Activated naive CD8-positive, alpha-beta T cell treated with anti-CD3 and anti-CD28 coated beads for 36 hours (primary cell): ENCODE results near the gene DPH5. TPM values are rescaled to one million over a fixed set of nuclear protein-coding genes. Genes with fewer than 3 reads are reported as not detected.
"Not testable (repeated sequence)": the region's sequence is repeated elsewhere in the genome, so short reads cannot be mapped to it uniquely, and the experiment has no call there.

Source experiments
- DNase-seq: peaks from one replicate; pipeline ENCODE4 v3.0.0; 2021
- H3K27ac Mint-ChIP-seq: one replicate; pipeline ENCODE4 v1.8.0; 2022; ENCODE audit warnings: mild to moderate bottlenecking, moderate library complexity, mixed read lengths
- H3K27me3 Mint-ChIP-seq: one replicate; pipeline ENCODE4 v1.8.0; 2022; ENCODE audit warnings: mild to moderate bottlenecking, mixed read lengths
- H3K36me3 Mint-ChIP-seq: one replicate; pipeline ENCODE4 v1.8.0; 2021; ENCODE audit warnings: mild to moderate bottlenecking, mixed read lengths
- H3K4me1 Mint-ChIP-seq: one replicate; pipeline ENCODE4 v1.8.0; 2021; ENCODE audit warnings: mixed read lengths
- H3K4me3 Mint-ChIP-seq: one replicate; pipeline ENCODE4 v1.8.0; 2022; ENCODE audit warnings: mild to moderate bottlenecking, moderate library complexity, mixed read lengths
- H3K9me3 Mint-ChIP-seq: one replicate; pipeline ENCODE4 v1.8.0; 2022; ENCODE audit warnings: mixed read lengths
- total RNA-seq, 2 experiments: library from RNA; stranded (reverse); gene quantifications; one replicate each; pipeline ENCODE4 v1.2.3, GENCODE V29; 2021

The DPH5 gene
- total RNA-seq, 2 experiments from 2014 or later, result 65.0 to 70.8 TPM

DNA sequence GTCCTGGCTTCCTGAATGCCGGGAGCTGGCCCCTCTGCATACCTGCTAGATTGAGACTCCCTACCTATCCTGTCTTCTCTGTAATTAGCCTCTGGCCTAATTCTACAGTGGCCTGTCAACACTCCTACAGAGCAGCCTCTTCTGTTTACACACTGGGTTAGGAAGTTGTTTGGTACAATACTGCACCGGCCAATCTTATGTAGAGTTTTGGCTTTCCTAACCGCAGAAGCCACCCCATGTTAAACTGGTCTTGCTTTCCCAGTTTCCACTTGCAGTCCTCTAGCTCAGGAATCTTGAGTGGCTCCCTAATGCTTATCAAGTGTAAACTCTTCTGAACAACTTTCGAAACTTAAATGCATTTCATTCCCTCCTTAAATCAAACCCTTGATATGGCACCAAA lies 42.8 kb downstream of the DPH5 start:
- Mint-ChIP-seq H3K27ac (no peak overlapping the region), H3K36me3 (peaks cover 71% of the 10 kb centered on the region), H3K9me3 (peaks cover 3% of the 10 kb centered on the region), H3K4me1 (peaks cover 10% of the 10 kb centered on the region), H3K27me3 (no peaks in the 10 kb centered on the region), H3K4me3 (no peak overlapping the region)
- DNase-seq, result no peak

DNA sequence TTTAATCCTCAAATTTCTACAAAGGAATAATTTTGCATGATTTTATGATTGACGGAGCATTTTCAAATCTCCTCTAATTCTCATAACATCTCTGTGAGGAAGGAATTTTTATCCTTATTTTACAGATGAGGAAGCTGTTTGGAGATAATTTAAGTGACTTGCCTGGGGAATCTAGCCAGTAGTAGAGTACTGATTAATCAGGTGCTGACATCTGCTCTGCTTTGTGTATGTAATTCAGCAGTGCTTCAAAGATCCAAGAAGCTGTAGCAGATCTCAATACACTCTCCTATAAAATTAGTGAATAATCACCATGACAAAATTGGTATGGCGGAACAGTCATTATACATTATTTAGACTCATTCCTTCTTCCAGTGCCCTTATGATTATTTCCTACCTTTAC lies 46.0 kb downstream of the DPH5 start:
- Mint-ChIP-seq H3K4me3 (no peak overlapping the region), H3K27me3 (no peaks in the 10 kb centered on the region), H3K27ac (no peak overlapping the region), H3K4me1 (peaks cover 14% of the 10 kb centered on the region), H3K36me3 (peaks cover 64% of the 10 kb centered on the region), H3K9me3 (peaks cover 3% of the 10 kb centered on the region)
- no peak for DNase-seq

DNA sequence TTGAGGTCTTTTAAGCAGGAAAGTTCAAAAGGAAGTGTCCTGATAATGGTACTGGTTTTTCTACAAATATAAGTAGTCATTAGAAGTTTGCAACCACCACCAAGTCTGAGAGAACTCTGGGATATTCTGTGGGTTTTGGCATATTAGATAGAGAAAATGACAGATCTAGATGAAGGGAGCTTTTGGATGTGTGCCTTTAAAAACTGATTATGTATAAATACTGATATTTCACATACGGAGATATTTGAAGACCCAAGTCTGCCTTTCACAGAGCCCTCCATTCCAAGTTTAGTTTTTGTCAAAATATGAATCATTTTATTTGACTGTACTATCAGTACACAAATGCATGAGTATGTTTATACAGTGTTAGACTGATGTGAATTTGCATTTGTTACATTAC lies 48.6 kb downstream of the DPH5 start:
- Mint-ChIP-seq H3K9me3 (no peaks in the 10 kb centered on the region), H3K36me3 (peaks cover 54% of the 10 kb centered on the region), H3K27ac (no peak overlapping the region), H3K27me3 (no peaks in the 10 kb centered on the region), H3K4me3 (no peak overlapping the region), H3K4me1 (peaks cover 10% of the 10 kb centered on the region)
- DNase-seq, result no peak

DNA sequence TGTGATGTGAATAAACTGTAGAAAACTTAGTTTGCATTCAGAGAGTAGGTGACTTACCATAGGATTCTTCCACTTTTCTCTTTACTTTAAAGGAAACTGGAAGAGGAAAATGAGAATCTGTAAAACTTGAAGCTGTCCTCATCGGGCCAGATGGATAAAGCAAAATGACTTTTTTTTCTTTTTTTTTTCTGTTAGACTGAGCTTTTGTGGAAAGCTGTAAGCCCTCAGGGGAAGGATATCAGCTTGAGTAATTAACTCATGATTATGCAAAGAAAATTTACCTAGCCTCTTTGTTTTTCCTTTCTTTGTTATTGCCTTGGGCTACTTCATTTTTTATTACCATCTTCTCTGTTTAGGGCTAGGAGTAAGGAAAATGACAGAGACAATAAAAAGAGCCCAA lies 53.4 kb downstream of the DPH5 start:
- Mint-ChIP-seq H3K9me3 (no peaks in the 10 kb centered on the region), H3K27ac (no peak overlapping the region), H3K27me3 (no peaks in the 10 kb centered on the region), H3K4me3 (no peak overlapping the region), H3K36me3 (peaks cover 45% of the 10 kb centered on the region), H3K4me1 (peaks cover 28% of the 10 kb centered on the region)
- no peak for DNase-seq

DNA sequence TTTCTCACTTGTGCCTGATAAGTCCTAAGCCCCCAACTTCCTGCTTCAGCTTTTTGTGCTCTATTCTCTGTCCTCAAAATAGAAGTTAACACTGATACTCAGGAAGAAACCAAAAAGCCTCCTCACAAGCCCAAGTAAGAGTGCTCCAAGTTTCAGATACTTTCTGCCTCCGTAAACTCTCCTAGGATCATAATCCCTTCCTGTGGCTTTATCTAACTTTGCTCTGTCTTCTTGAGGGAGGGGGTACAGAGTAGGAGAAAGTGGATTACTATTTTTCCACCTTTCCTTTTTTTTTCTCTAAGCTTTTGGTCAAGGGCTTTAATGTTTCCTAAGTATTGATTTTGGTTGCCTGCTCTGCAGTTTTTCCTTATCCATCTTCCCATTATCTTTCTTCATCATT lies 54.6 kb downstream of the DPH5 start:
- DNase-seq, result no peak
- no peak overlapping the region for H3K4me3 Mint-ChIP-seq
- H3K4me1 Mint-ChIP-seq, result peaks cover 20% of the 10 kb centered on the region
- no peaks in the 10 kb centered on the region for H3K27me3 Mint-ChIP-seq
- peaks cover 48% of the 10 kb centered on the region for H3K36me3 Mint-ChIP-seq
- H3K9me3 Mint-ChIP-seq, result no peaks in the 10 kb centered on the region
- H3K27ac Mint-ChIP-seq, result no peak overlapping the region

DNA sequence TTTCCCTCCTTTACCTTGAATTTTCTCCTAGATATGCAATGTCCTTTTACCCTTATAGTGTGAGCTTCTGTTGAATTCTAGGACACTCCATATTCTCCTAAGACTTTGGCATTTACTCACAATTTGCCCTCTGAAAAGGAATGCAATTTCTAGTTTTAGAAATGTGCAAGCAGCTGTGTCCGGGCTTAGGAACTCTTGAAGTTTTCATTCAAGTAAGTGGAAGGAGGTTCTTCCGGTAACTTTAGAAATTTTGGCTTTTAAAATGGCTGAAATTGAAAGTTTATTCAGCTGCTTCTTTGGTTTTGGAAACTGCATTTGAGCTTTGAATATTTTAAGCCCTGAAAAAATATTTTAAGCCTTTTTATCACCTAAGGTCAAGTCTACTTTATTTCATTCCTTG lies 56.3 kb downstream of the DPH5 start:
- Mint-ChIP-seq H3K4me3 (no peak overlapping the region), H3K36me3 (peaks cover 56% of the 10 kb centered on the region), H3K9me3 (no peaks in the 10 kb centered on the region), H3K4me1 (peaks cover 24% of the 10 kb centered on the region), H3K27me3 (no peaks in the 10 kb centered on the region), H3K27ac (no peak overlapping the region)
- no peak for DNase-seq

DNA sequence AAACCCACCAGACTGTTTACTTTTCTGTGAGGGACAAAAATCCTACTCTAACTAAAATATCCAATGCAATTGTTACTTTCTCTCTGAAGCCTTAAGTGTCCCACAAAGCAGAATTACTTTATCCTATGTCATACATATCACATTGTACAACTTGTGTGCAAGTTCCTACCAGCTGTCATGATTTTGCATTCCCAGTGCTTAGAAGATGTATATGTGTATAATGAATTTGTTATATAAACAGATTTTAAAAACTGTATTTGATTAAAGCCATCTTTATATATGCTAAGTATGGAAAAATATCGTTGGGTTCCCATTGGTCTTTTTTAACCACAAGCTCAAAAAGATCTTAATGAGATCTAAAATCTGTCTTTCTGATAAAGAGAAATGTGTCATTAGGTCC lies 57.0 kb downstream of the DPH5 start:
- Mint-ChIP-seq H3K9me3 (no peaks in the 10 kb centered on the region), H3K4me3 (no peak overlapping the region), H3K36me3 (peaks cover 53% of the 10 kb centered on the region), H3K27me3 (no peaks in the 10 kb centered on the region), H3K4me1 (peaks cover 24% of the 10 kb centered on the region), H3K27ac (no peak overlapping the region)
- no peak for DNase-seq

DNA sequence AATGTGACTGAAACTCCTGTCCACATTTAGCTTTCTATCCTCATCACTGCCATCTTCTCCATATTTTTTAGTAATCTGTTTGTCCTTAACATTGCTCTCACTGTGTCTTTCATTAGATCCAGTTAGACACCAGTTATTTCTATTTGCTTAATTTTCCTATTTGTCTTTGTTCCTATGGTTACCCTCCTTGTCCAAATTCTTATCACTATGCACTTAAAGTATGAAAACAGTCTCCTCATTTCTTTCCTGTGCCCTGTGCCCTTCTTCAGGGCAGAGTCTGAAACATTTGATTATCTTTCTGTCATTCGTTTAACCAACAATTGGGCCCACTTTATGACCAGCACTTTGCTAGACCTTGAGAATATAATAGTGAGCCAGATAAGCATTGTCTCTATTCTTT lies 65.5 kb downstream of the DPH5 start:
- no peak for DNase-seq
- Mint-ChIP-seq H3K27ac (no peak overlapping the region), H3K9me3 (peaks cover 2% of the 10 kb centered on the region), H3K36me3 (peaks cover 65% of the 10 kb centered on the region), H3K4me3 (no peak overlapping the region), H3K27me3 (no peaks in the 10 kb centered on the region), H3K4me1 (peaks cover 15% of the 10 kb centered on the region)

DNA sequence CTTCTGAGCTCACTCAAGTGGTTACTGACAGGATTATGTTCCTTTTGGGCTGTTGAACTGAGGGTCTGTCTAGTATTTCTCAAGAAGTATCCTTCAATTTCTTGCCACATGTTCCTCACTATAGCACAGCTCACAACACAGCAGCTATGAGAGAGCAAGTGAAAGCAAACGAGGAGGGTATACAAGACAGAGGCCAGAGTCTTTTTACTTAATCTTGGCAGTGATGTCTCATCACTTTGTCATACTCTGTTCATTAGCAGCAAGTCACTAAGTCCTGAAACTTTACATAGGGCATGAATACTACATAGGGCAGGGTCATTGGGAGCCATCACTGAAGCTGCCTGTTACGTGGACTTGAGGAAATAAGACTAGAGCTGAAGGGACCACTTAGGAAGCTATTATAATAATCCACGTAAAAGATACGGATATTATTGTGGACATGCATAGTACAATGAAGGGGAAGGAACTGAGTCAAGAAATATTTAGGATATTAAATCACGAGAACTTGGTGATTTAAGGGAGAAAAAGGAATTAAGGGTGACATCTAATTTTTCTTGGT lies 66.0 kb downstream of the DPH5 start:
- no peaks in the 10 kb centered on the region for H3K27me3 Mint-ChIP-seq
- H3K36me3 Mint-ChIP-seq, result peaks cover 60% of the 10 kb centered on the region
- no peak overlapping the region for H3K27ac Mint-ChIP-seq
- peaks cover 13% of the 10 kb centered on the region for H3K4me1 Mint-ChIP-seq
- no peak overlapping the region for H3K4me3 Mint-ChIP-seq
- peaks cover 2% of the 10 kb centered on the region for H3K9me3 Mint-ChIP-seq
- no peak for DNase-seq

DNA sequence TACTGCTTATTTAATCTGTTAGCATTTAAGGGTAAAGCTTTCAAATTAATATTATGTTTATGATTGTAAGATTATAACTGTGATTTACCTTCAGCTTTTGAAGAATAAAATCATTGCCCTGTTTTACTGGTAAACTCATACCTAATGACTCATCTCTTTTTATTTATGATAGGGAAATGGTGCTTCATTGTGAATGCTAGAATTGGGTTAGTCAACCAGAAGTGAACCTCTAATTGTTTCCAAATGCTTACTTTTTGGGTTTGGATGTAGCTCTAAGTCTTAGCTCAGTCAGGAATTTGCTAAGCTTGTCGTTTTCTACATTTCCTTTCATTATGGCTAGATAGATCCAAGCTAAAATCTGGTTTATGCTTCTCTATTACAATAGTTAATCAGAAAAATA lies 70.3 kb downstream of the DPH5 start:
- H3K27ac Mint-ChIP-seq, result no peak overlapping the region
- H3K9me3 Mint-ChIP-seq, result peaks cover 26% of the 10 kb centered on the region
- no peak overlapping the region for H3K4me3 Mint-ChIP-seq
- peaks cover 64% of the 10 kb centered on the region for H3K36me3 Mint-ChIP-seq
- no peak for DNase-seq
- no peaks in the 10 kb centered on the region for H3K27me3 Mint-ChIP-seq
- peaks cover 29% of the 10 kb centered on the region for H3K4me1 Mint-ChIP-seq

DNA sequence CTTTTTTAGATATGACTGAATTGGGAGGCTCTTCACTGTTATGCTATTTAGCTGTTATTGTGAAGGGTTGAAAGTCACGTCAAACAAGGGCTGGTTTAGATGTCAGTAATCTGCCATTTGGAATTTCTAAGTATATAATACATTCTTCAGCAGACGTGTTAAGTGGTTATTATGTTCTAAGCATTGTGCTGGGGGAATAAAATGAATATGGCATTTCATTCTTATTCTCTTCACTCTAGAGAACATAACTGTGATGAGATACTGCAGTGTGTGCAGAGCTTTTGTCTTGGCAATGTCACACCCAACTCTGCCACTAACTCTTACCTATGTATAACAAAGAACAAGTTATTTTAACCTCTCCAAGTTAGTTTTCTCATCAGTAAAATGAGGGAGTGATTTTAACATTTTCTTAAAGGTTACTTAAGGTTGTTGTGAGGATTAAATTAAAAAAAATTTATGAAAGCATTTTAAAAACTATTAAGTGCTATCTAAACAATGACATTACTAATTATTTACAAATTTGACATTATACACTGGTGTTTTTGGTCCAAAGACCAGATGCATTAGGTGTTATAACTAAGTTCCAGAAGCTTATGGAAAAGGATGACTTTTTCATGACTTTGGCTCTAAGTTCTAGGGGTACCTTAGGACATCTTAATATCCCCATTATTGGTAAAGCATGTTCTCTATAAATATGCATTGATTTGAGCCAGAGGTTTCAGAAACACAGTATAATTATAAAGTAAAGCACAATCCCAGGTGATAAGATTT lies 71.4 kb downstream of the DPH5 start:
- H3K36me3 Mint-ChIP-seq, result peaks cover 67% of the 10 kb centered on the region
- H3K4me1 Mint-ChIP-seq, result peaks cover 28% of the 10 kb centered on the region
- H3K27ac Mint-ChIP-seq, result no peak overlapping the region
- no peaks in the 10 kb centered on the region for H3K27me3 Mint-ChIP-seq
- no peak for DNase-seq
- no peak overlapping the region for H3K4me3 Mint-ChIP-seq
- peaks cover 26% of the 10 kb centered on the region for H3K9me3 Mint-ChIP-seq

DNA sequence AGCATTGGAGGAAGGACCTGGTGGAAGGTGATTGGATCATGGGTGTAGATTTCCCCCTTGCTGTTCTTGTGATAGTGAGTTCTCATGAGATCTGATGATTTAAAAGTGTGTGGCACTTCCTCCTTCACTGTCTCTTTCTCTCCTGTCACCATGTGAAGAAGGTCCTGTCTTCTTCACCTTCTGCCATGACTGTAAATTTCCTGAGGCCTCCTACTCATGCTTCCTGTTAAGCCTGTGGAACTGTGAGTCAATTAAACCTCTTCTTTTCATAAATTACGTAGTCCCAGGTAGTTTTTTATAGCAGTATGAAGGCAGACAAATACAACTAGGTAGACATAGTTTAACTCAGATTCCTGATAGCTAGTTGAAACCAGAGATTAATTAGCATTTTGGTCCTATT lies 72.6 kb downstream of the DPH5 start:
- not testable (repeated sequence) for H3K27me3 Mint-ChIP-seq, H3K4me3 Mint-ChIP-seq, DNase-seq
- Mint-ChIP-seq H3K4me1 (peaks cover 38% of the 10 kb centered on the region), H3K36me3 (peaks cover 75% of the 10 kb centered on the region), H3K9me3 (peaks cover 35% of the 10 kb centered on the region), H3K27ac (peak overlapping the region; percentile 32)

DNA sequence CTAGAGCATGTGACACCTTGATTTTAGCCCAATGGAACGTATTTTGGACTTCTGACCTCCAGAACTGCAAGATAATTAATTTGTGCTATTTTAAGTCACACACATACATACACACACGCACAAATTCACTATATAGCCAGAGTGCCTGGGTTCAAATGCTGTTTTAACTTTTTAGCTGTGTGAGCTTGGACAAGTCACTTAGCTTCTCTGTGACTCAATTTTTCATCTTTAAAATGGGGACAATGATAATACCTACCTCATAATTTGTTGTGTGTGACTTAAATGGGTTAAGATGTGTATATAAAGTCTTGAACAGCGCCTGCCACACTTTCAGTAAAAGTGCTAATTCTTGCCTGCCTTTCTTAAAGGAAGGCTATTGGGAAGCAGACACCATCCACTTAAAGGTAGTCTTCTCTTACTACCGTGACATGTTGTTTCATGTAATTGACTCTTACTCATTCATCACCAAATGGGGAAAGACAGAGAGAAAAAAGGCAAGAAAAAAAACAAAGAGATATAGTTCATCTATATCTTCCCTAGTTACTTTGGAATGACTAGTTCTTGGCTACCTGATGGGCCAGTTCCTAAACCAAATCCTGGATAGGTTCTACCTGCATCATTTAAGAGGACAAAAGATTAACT lies 73.4 kb downstream of the DPH5 start:
- Mint-ChIP-seq H3K27ac (peak overlapping the region; percentile 32), H3K4me3 (no peak overlapping the region), H3K27me3 (no peaks in the 10 kb centered on the region), H3K36me3 (peaks cover 77% of the 10 kb centered on the region), H3K9me3 (peaks cover 42% of the 10 kb centered on the region), H3K4me1 (peaks cover 44% of the 10 kb centered on the region)
- DNase-seq, result no peak

DNA sequence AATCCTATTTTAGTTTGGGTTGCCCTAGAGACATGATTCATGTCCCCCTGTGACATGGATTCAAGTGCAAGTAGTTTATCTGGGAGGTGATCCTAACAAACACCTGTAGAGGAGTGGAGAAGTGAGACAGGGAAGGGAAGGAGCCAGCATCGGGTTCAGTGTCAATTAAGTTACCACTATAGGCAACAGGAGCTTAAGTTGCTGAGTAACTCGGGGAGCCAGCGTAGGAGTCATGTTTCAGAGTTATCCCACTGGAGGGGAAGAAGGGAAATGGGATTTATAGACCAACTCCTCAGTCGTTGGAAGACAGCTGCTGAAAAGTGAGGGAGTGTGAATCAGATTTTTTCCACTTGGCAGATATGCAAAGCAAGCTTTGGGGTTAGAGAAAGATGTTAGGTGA lies 74.8 kb downstream of the DPH5 start:
- Mint-ChIP-seq H3K36me3 (peaks cover 85% of the 10 kb centered on the region), H3K27ac (peak overlapping the region; percentile 21), H3K9me3 (peaks cover 54% of the 10 kb centered on the region), H3K27me3 (no peaks in the 10 kb centered on the region), H3K4me3 (no peak overlapping the region), H3K4me1 (peaks cover 48% of the 10 kb centered on the region)
- no peak for DNase-seq

DNA sequence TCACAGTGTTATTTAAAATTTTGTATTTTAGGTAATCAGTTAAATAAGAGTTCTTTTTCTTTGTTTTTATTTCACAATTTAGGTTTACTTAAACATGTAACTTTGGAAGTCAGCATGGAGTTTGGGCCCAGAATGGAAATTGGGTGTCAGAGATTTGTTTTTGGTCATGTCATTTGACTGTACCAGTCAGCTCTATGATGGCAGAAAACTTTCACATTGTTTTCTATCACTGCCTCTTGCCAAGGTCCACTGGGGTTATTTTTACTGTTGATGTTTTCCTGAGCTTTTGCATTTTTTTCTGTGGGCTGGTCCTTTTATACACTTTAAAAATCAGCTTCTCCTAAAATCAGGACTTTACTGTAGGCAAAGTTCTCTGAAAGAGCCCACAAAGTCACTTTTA lies 75.2 kb downstream of the DPH5 start:
- peaks cover 58% of the 10 kb centered on the region for H3K9me3 Mint-ChIP-seq
- H3K27ac Mint-ChIP-seq, result no peak overlapping the region
- no peaks in the 10 kb centered on the region for H3K27me3 Mint-ChIP-seq
- no peak overlapping the region for H3K4me3 Mint-ChIP-seq
- peaks cover 51% of the 10 kb centered on the region for H3K4me1 Mint-ChIP-seq
- DNase-seq, result no peak
- H3K36me3 Mint-ChIP-seq, result peaks cover 88% of the 10 kb centered on the region
